Left colon (tissue), 2 donors: ENCODE measurements around the gene DPYD. TPM values are rescaled to one million over a fixed set of nuclear protein-coding genes. Genes with fewer than 3 reads are reported as not detected.
A peak's percentile ranks its signal among the peaks of the same experiment; 100 is the strongest.
"Not testable (repeated sequence)": the region's sequence is repeated elsewhere in the genome, so short reads cannot be mapped to it uniquely, and the experiment has no call there.

Experiments used
- ATAC-seq: fragments of 200-7000 bp; cut with Tn5 transposase; one replicate; pipeline ENCODE4 v1.9.1; 2020; ENCODE audit warnings: mild to moderate bottlenecking, moderate library complexity
- DNase-seq, 2 donors: peaks; one replicate each; pipeline ENCODE4 v3.0.0-alpha.2; 2020
- intact Hi-C, 2 donors: fragments of 100-400 bp; cut with DNase I in 1 of 2; cut with micrococcal nuclease in 1 of 2; formaldehyde crosslinking; loops; one replicate each; pipeline versions ENCODE4 v1.11.2 to v1.14.0; 2022; cut with DNase I, micrococcal nuclease
- total RNA-seq, 2 donors: library from RNA; stranded (reverse); fragmentation: NEBNext Ultra II Directional; extraction: Animal tissue kit (Norgen Biotek cat#: 25700); gene quantifications; one replicate each; pipeline ENCODE4 v1.2.1, GENCODE V29; 2021
- donor health status: DM: no; HTN: no; CAD: no.
- donor health status: DM: yes; HTN: yes; CAD: no.

DPYD gene
- total RNA-seq, 2 donors from 2014 or later: 10.6 to 12.9 TPM

- ATAC-seq (no peak), DNase-seq (no peak)
- intact Hi-C loops: no loop called here
Observed at GRCh38 chr1:97238816-97239215, 682.0 kb downstream of the DPYD start.

GRCh38 chr1:97231354-97231753 lies 689.5 kb downstream of the DPYD start:
- DNase-seq, ATAC-seq, intact Hi-C loops: not testable (repeated sequence)

GRCh38 chr1:97212671-97213070 lies 708.2 kb downstream of the DPYD start:
- ATAC-seq: no peak
- intact Hi-C loops: no loop called here
- DNase-seq: no peak

- ATAC-seq (no peak), DNase-seq (no peak)
- intact Hi-C loops: no loop called here
Observed at GRCh38 chr1:97210307-97210706, 710.5 kb downstream of the DPYD start.

GRCh38 chr1:97209381-97209957 lies 711.4 kb downstream of the DPYD start:
- ATAC-seq (no peak), DNase-seq (no peak)
- intact Hi-C loops: no loop called here

GRCh38 chr1:97207868-97208267 lies 713.0 kb downstream of the DPYD start:
- no peak for DNase-seq
- intact Hi-C loops: no loop called here
- no peak for ATAC-seq

GRCh38 chr1:97204468-97204867 lies 716.4 kb downstream of the DPYD start:
- ATAC-seq: no peak
- intact Hi-C loops: no loop called here

GRCh38 chr1:97202481-97203380 lies 718.1 kb downstream of the DPYD start:
- intact Hi-C loops: no loop called here
- DNase-seq: no peak
- ATAC-seq: no peak

More at GRCh38 chr1:97204468-97204867, 716.4 kb downstream of the DPYD start:
- DNase-seq: no peak

GRCh38 chr1:97201641-97202040 lies 719.2 kb downstream of the DPYD start:
- ATAC-seq (no peak), DNase-seq (no peak)
- intact Hi-C loops: no loop called here

GRCh38 chr1:97200595-97200994 lies 720.2 kb downstream of the DPYD start:
- DNase-seq (no peak), ATAC-seq (peak; percentile 33)
- intact Hi-C loops: no loop called here

- DNase-seq (no peak), ATAC-seq (no peak)
- intact Hi-C loops: no loop called here
Observed at GRCh38 chr1:97196825-97197516, 723.9 kb downstream of the DPYD start.

- intact Hi-C loops: no loop called here
- ATAC-seq: no peak
- no peak for DNase-seq
Observed at GRCh38 chr1:97192872-97193572, 727.8 kb downstream of the DPYD start.

GRCh38 chr1:97190326-97190725 lies 730.5 kb downstream of the DPYD start:
- ATAC-seq (no peak), DNase-seq (no peak)
- intact Hi-C loops: no loop called here

GRCh38 chr1:97186381-97186780 lies 734.5 kb downstream of the DPYD start:
- DNase-seq: no peak
- intact Hi-C loops: no loop called here
- no peak for ATAC-seq

- no peak for DNase-seq
- no peak for ATAC-seq
- intact Hi-C loops: no loop called here
Observed at GRCh38 chr1:97174039-97174704, 746.7 kb downstream of the DPYD start.

- intact Hi-C loops: no loop called here
- ATAC-seq: no peak
- no peak for DNase-seq
Observed at GRCh38 chr1:97170300-97170699, 750.5 kb downstream of the DPYD start.

- DNase-seq (no peak), ATAC-seq (no peak)
- intact Hi-C loops: no loop called here
Observed at GRCh38 chr1:97168056-97168455, 752.8 kb downstream of the DPYD start.

GRCh38 chr1:97167246-97167645 lies 753.6 kb downstream of the DPYD start:
- ATAC-seq (no peak), DNase-seq (no peak)
- intact Hi-C loops: no loop called here

- no peak for DNase-seq
- ATAC-seq: no peak
- intact Hi-C loops: no loop called here
Observed at GRCh38 chr1:97166626-97167025, 754.2 kb downstream of the DPYD start.
